22Rv1 (cell line): ENCODE measurements around the gene NMT1.

Source experiments
- H3K27ac ChIP-seq: fragments of 450-650 bp; 2 replicates; pipeline ENCODE4 v1.5.1; 2017
- ZFX ChIP-seq: fragments of 450-650 bp; IDR thresholded peaks from 2 replicates; pipeline ENCODE4 v1.6.1; 2017; ENCODE audit warnings: antibody characterized with exemption, borderline replicate concordance
- TF ChIP-seq, protein P1 (sequence below): fragments of 450-650 bp; IDR thresholded peaks from 2 replicates; pipeline ENCODE4 v1.5.1; 2017; ENCODE audit warnings: mild to moderate bottlenecking

The NMT1 gene

DNA sequence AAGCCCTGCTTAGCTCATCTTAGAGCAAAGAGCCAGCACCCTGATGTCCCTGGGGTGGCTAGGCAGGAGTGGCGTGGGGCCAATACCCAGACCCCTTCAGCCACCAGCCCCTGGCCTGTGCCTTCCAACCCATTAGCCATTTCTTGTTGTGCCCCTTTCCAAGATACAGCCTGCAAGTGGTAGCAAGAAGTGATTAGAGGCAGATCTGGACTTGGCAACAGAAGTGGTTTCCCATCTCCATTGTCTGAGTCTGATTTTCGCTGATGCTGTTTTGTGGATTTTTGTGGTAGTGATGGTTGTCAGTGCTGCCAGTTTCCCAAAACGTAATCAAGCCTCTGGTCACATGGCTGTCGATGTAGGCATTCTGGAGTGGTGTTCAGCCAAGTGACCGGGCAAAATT, 45.5 kb downstream of the NMT1 start:
- no peak overlapping the region for H3K27ac ChIP-seq
- no peak for TF ChIP-seq ZFX
- TF ChIP-seq, protein P1, sequence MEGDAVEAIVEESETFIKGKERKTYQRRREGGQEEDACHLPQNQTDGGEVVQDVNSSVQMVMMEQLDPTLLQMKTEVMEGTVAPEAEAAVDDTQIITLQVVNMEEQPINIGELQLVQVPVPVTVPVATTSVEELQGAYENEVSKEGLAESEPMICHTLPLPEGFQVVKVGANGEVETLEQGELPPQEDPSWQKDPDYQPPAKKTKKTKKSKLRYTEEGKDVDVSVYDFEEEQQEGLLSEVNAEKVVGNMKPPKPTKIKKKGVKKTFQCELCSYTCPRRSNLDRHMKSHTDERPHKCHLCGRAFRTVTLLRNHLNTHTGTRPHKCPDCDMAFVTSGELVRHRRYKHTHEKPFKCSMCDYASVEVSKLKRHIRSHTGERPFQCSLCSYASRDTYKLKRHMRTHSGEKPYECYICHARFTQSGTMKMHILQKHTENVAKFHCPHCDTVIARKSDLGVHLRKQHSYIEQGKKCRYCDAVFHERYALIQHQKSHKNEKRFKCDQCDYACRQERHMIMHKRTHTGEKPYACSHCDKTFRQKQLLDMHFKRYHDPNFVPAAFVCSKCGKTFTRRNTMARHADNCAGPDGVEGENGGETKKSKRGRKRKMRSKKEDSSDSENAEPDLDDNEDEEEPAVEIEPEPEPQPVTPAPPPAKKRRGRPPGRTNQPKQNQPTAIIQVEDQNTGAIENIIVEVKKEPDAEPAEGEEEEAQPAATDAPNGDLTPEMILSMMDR = no peak

DNA sequence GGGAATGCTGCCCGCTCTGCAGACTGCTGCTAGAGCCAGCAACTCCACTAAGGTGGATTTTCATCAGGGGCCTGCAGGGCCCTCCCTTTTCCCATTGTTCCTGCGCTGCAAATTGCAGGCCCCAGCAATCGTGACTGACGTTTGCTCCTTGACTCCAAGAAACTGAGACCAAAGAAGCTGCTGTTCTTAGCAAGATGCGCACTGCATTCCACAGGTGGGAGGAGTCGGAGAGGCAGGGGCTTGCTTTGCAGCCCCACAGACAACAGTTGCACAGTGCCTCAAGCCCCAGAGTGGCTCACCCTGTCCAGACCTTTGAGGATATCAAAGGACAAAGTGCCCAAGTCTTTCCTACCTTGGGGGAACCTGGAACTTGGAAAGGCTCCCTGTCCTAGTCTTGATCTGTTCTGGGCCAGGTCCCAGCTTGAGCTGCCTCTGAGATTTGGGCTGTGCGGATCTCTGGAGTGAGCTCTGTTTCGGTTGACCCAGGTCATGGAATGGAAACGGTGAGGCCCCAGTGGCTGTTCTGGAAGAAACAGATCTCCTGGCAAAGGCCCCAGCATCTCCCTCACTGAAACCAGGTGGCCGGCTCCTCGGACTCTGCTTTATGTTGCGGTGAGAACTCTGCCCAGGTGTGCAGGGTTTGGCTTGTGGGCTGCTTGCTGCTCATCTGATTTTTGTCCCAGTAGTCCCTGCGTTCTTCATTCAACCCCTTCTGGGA, 46.3 kb downstream of the NMT1 start:
- no peak overlapping the region for H3K27ac ChIP-seq
- TF ChIP-seq, protein P1 = no peak

DNA sequence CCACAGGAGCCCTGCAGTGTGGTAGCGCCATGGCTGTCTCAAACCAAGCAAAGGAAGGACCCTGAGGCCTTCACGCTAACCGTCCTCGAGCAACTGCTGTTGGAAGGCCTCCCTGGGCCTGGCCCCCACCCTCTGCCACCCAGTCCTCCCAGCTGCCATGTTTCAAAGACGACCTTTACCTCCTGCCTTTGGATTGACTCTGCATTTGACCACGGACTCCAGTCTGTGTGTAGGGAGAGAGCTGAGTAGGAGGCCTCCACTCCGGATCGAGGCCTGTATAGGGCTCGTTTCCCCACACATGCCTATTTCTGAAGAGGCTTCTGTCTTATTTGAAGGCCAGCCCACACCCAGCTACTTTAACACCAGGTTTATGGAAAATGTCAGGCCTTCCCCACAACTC, 46.9 kb downstream of the NMT1 start:
- TF ChIP-seq, protein P1 = no peak
- TF ChIP-seq ZFX = no peak
- no peak overlapping the region for H3K27ac ChIP-seq

DNA sequence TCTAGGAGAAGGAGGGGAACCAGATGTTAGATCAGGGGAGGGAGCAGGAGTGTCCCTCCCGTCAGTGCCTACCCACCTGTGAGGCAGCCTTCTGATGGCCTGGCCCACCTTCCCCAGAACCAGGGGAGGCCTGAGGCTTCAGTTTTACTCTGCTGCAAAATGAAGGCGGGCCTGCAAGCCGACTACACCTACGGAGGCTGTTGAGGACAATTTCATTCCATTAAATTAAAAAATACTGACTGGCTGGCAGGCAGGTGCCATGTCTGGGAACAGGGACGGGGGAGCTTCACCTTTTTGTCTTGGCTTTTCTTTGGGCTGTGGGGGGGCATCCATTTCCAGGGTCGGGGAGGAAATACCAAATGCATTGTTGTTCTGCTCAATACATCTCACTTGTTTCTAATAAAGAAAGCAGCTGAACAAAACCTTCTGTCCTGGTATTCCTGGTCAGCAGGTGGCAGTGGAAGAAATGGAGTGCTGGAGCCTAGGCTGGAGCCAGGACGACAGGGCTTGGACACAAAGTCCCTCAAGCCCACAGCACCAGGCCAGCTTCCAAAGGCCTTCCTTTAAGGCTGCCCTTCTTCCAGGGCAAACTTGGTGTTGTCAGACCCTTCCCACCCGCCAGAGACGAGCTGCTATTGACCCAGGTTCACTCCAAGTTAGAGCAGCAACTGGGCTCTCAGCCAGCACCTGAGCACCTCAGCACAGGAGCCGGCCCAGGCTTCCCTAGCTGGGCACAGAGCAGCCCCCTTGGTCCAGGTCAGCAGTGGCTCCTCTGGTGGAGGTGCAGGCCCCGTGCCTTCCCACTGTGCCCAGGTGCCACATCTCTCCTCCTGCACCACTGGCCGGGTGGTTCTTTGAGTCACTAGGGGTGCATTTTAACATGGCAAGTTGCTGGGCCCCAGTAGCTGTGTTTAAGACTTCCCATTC, 47.7 kb downstream of the NMT1 start:
- TF ChIP-seq, protein P1 = no peak
- TF ChIP-seq ZFX = no peak
- H3K27ac ChIP-seq = no peak overlapping the region

DNA sequence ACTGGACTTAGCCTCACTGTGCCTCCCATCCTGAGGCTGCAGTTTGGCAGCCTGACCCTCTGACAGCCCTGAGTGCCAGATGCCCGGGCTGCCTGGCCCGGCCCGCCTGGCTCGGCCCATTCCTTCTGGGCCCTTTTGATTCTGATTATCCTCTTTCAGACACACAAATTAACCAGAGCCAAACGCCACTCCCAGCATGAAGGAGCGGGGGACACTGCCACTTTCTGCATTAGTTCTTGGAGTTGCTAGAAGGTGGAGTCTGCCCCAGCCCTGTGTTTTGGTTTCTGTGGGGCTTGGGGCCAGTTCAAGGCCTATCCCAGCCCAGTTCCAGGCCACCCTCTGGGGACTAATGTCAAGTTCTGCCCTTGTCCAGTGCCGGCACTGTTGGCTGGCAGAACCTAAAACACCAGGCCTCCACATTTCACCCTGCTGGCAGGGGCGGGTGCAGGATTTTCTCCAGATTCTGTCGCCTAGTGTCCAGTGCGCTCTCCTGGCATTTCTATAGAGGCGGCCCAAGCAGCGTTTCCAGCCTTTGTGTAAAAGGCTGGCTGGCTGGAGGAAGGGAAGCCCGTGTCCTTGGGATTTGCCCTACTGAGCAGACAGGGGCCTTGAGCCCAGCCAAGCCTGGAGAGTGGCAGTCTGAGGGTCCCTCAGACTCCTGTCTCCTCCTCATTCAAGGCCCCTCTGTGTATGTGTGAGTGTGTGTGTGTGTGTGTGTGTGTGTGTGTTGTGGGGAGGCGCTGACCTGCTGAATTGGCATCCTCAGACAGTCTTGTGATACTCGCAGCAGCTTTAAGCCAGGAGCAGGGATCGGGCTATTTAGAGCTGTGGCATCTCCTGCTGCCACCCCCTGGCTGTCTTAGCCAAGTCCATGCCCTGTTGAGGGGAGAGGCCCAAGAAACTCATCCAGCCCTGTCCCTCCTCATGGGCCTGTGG, 49.8 kb downstream of the NMT1 start:
- H3K27ac ChIP-seq = no peak overlapping the region
- TF ChIP-seq ZFX = no peak
- TF ChIP-seq, protein P1 = no peak

DNA sequence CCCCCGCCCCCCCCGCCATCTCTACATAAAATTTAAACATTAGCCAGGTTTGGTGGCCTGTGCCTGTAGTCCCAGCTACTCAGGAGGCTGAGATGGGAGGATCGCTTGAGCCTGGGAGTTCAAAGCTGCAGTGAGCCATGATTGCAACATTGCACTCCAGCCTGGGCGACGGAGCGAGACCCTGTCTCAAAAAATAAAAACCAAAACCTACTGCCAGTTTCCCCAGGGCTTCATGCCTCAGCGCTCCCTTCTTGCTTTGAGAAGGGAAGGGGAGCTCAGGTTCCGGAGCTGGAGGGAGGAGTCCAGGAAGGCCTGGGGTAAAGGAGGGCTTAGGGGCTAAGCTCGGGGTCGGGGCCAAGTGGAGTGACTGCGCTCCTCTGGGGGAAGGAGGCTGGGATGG, 50.7 kb downstream of the NMT1 start:
- TF ChIP-seq ZFX = no peak
- TF ChIP-seq, protein P1 = no peak
- no peak overlapping the region for H3K27ac ChIP-seq
